A673 (cell line): ENCODE measurements around the gene PHF21B. TPM values are rescaled to one million over a fixed set of nuclear protein-coding genes. Genes with fewer than 3 reads are reported as not detected.

Experiments
- BruUV-seq: library from RNA; stranded (reverse); fragments of 400-500 nt; replicated peaks from 2 replicates; lab custom pipeline; 2021; lab: Mats Ljungman, UMichigan
- CTCF ChIA-PET: fragments of 300-600 bp; sonication (Branson Sonifier 250); formaldehyde crosslinking; loops from one replicate; lab custom pipeline; 2022; ENCODE audit warnings: antibody characterized with exemption; lab: Charles Lee
- POLR2A ChIA-PET: fragments of 300-600 bp; sonication (Branson Sonifier 250); formaldehyde crosslinking; loops from one replicate; lab custom pipeline; 2022; ENCODE audit warnings: antibody characterized with exemption; ENCODE audit not compliant: low non-redundant PET; lab: Charles Lee
- DNase-seq: peaks from one replicate; pipeline ENCODE4 v3.0.0-alpha.2; 2015; ENCODE audit warnings: low spot score
- H3K27ac ChIP-seq: fragments of 200-600 bp; sonication (generic); 2 replicates; pipeline ENCODE4 v1.5.1; 2016; ENCODE audit warnings: mixed run types, low read depth, mild to moderate bottlenecking, mixed read lengths, antibody characterized with exemption, low read length; ENCODE audit not compliant: poor library complexity, severe bottlenecking
- H3K27me3 ChIP-seq: fragments of 200-600 bp; sonication (generic); replicated peaks from 2 replicates; pipeline ENCODE4 v1.6.1; 2017; ENCODE audit warnings: mixed run types, low read depth, mild to moderate bottlenecking, mixed read lengths, antibody characterized with exemption, low read length; ENCODE audit not compliant: insufficient read depth, poor library complexity
- H3K36me3 ChIP-seq: fragments of 200-600 bp; sonication (generic); 2 replicates; pipeline ENCODE4 v1.6.1; 2016; ENCODE audit warnings: mixed run types, mild to moderate bottlenecking, mixed read lengths, antibody characterized with exemption, low read length; ENCODE audit not compliant: insufficient read depth, poor library complexity, severe bottlenecking
- H3K4me1 ChIP-seq: fragments of 200-600 bp; sonication (generic); 2 replicates; pipeline ENCODE4 v1.6.1; 2017; ENCODE audit warnings: mixed run types, mild to moderate bottlenecking, mixed read lengths, antibody characterized with exemption, low read length; ENCODE audit not compliant: insufficient read depth, poor library complexity, severe bottlenecking
- H3K4me3 ChIP-seq: fragments of 200-600 bp; sonication (generic); 2 replicates; pipeline ENCODE4 v1.5.1; 2016; ENCODE audit warnings: low read depth, mixed run types, mild to moderate bottlenecking, mixed read lengths, low read length; ENCODE audit not compliant: poor library complexity, severe bottlenecking
- H3K9me3 ChIP-seq: fragments of 200-600 bp; sonication (generic); 2 replicates; pipeline ENCODE4 v1.6.1; 2016; ENCODE audit warnings: mixed run types, low read depth, mild to moderate bottlenecking, mixed read lengths, antibody characterized with exemption, low read length; ENCODE audit not compliant: poor library complexity, severe bottlenecking
- CTCF ChIP-seq: fragments of 300-800, 200-600 bp; sonication (generic); conservative IDR thresholded peaks from 2 replicates; pipeline ENCODE4 v1.5.1; 2017; ENCODE audit warnings: low read depth, mild to moderate bottlenecking, antibody characterized with exemption, low read length, moderate library complexity, mixed read lengths
- EZH2 ChIP-seq: fragments of 200-600 bp; sonication (generic); IDR thresholded peaks from 2 replicates; pipeline ENCODE4 v1.6.1; 2017; ENCODE audit warnings: borderline replicate concordance, low read depth, mild to moderate bottlenecking, mixed read lengths, antibody characterized with exemption, low read length; ENCODE audit not compliant: poor library complexity, severe bottlenecking
- intact Hi-C: fragments of 100-400 bp; cut with micrococcal nuclease; formaldehyde crosslinking; loops from one replicate; pipeline ENCODE4 v1.10.0; 2022; ENCODE audit not compliant: unreplicated experiment
- total RNA-seq: library from RNA; stranded (reverse); gene quantifications from 2 replicates; pipeline ENCODE4 v1.2.3, GENCODE V29; 2021

The PHF21B gene
- total RNA-seq, 1 experiment from 2014 or later, result 13.2 TPM

DNA sequence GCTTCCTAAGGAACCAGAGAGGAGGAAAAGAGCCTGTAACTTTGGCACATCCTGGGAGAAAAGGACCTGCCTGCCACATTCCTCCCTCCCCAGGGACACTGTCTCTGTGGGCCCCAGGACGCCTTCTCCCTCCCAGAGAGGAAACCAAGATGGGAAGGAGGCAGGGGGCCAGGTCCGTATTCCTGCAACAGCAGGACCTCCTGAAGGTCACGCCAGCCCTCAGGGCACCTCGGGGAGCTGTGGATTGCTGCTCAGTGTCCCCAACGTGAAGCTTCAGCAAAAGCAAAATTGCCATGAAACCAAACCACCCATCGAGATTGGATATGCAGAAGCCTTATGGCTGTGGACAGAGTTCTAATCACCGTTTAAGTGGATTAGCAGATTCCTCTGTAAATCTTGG is 170.7 kb downstream of the PHF21B start:
- Histone ChIP-seq H3K36me3 (no peaks in the 10 kb centered on the region), H3K27ac (no peak overlapping the region), H3K9me3 (peaks cover 6% of the 10 kb centered on the region), H3K4me1 (peaks cover 9% of the 10 kb centered on the region), H3K4me3 (no peak overlapping the region), H3K27me3 (peaks cover 8% of the 10 kb centered on the region)
- CTCF ChIA-PET, result no interaction called here
- intact Hi-C loops, result no loop called here
- no TSS peak for BruUV-seq
- POLR2A ChIA-PET, result no interaction called here
- TF ChIP-seq EZH2 (no peak), CTCF (no peak)
- DNase-seq, result peak; percentile 18

GRCh38 chr22:44838316-44839016 is 171.3 kb downstream of the PHF21B start:
- ChIA-PET POLR2A (no interaction called here), CTCF (no interaction called here)
- Histone ChIP-seq H3K4me3 (no peak overlapping the region), H3K27me3 (peaks cover 10% of the 10 kb centered on the region), H3K4me1 (peaks cover 9% of the 10 kb centered on the region), H3K27ac (no peak overlapping the region), H3K36me3 (no peaks in the 10 kb centered on the region), H3K9me3 (peaks cover 6% of the 10 kb centered on the region)
- no peak for TF ChIP-seq CTCF
- TF ChIP-seq EZH2, result no peak
- DNase-seq, result no peak
- intact Hi-C loops, result no loop called here
- BruUV-seq, result no TSS peak

GRCh38 chr22:44837481-44837880 is 172.3 kb downstream of the PHF21B start:
- Histone ChIP-seq H3K27me3 (peaks cover 10% of the 10 kb centered on the region), H3K4me3 (no peak overlapping the region), H3K36me3 (no peaks in the 10 kb centered on the region), H3K4me1 (peaks cover 9% of the 10 kb centered on the region), H3K9me3 (peaks cover 6% of the 10 kb centered on the region), H3K27ac (no peak overlapping the region)
- intact Hi-C loops, result no loop called here
- no peak for DNase-seq
- POLR2A ChIA-PET, result no interaction called here
- CTCF ChIA-PET, result no interaction called here
- BruUV-seq, result no TSS peak
- TF ChIP-seq CTCF, result no peak
- TF ChIP-seq EZH2, result no peak
